NK-92 (cell line): ENCODE results near the gene CTSA.

Source experiments
- DNase-seq: peaks from one replicate; lab custom pipeline; 2025; ENCODE audit not compliant: unreplicated experiment; lab: John Stamatoyannopoulos, UW

Gene CTSA

DNA sequence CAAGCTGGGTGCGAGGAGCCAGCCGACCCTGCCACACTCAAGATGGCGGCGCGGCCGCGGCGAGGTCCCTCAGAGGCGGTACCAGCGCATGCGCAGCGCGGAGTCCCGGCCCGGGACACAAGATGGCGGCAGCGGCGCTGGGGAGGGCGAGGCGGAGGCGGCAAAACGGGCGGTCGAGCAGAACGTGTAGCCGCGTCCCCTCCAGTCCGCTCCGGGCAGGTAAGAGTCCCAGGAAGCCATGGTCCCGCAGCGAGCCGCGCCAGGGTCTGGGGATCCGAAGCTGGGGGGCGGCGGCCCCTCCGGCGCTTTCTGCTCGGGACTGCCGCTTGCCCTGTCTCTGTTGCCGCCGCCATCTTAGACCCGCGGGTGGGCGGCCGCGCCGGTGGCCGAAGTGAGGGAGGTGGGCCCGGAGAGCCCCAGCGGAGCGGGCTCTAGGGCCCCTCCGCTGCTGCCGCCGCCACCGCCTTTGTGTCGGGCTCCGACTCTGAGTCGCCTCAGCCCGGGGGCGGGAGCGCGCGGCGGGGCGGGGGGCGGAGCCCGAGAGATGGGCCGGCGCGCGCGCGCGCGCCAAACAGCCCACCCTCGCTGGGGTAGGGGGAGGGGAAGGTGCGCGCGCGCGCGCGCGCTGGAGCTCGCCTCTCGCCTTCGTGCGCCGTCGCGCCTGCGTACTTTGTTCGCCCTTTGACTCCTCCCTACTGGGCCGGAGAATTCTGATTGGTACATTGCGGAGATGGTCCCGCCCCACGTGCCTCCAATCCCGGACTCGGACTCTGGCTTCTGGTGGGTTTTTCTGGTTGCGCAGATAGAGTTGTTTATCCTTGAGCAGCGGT is 43.7 kb downstream of the CTSA start, which contains the start of gene PCIF1:
Gene PCIF1 (plus strand): TSS at position 98 of the 830 bp plus-strand sequence. CDS start 4,317 bp downstream, outside the sequence.
- DNase-seq = peak; percentile 69

DNA sequence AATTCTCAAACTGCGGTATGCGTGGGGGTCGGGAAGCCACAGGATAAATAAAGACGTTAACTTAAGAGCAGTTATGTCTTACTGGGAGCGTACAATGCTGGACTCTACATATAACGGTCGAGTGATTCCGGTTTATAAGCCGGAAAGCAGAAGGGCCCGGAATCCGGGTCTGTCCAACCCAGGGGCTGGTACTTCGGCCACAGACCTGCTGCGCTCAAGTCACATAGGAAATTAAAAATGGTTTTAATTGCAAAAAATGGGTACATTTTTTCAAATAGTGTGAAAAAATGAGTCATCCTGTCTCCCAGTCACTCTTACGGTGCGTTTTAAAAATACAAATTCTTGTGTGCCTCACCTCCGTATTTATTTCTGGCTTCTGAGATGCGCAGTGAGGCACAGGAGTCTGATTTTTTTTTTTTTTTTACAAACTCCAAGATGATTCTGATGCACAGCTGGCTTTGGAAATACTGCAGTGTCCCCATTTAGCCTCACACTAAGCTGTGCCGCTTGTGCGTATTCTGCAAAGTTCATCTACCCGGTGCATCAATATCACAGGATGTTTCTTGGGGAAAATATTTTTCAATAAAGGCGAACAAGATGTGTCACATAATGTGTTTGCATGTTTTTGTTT is 44.4 kb downstream of the CTSA start:
- no peak for DNase-seq

DNA sequence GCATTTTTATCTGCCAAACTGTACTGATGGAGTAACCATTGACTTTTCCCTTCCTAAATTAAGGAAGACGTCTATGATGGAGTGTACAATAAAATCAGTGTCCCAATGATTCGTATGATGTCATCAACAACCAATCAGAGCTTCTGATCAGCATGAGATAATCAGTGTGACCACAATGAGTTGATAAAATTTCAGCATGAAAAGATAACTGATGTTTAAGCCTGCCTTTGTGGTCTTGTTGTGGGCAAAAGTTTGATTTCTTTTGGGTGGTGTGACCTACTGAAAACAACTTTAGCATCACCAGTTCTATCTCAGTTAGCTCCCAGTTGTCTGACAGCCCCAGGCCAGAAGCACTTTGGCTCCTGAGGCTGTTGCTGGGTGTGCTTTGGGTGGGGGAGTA is 46.6 kb downstream of the CTSA start:
- DNase-seq = no peak

DNA sequence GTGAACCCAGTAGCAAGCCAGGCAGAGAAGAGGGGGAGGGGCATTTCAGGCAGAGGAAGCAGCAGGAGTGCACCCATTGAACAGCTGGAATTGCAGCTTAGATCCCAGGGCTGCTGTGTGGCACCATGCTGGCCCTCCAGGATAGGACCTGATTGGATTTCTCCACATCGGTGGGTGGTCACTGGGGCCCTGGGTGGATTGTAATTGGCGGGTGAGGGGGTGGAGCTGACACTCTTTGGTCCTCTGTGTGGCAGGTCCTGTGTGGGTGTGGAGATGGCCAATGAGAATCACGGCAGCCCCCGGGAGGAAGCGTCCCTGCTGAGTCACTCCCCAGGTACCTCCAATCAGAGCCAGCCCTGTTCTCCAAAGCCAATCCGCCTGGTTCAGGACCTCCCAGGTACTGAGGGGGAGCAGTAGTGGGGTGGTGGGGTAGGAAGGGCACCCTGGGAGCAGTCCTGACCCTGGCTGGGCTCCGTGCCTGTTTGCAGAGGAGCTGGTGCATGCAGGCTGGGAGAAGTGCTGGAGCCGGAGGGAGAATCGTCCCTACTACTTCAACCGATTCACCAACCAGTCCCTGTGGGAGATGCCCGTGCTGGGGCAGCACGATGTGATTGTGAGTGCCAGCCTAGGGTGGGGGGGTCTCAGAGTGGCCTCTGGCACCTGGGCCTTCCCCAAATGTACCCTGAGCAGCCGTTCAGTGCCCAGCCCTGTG is 47.7 kb downstream of the CTSA start:
- DNase-seq = no peak

DNA sequence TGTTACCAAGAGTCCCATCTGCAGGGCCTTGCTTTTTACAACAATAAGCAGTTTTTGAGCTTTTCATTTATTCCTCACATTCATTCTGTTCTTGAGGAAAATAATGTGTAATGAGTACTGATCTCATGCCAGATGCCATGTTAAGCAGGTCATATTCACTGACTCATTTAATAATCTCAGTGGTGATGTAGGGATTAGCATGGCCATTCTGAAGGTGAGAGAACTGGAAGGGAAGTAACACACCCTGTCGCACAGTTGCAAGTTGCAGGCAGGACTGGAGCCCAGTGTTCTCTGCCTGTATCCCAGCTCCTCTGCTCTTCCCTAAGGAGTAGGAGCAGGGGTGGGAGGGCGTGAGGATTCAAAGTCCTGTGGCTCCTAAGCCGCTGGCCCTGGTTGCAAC is 48.9 kb downstream of the CTSA start:
- no peak for DNase-seq

- DNase-seq = no peak
These were observed 49.3 kb downstream of the CTSA start for GRCh38 chr20:45940469-45940868.

DNA sequence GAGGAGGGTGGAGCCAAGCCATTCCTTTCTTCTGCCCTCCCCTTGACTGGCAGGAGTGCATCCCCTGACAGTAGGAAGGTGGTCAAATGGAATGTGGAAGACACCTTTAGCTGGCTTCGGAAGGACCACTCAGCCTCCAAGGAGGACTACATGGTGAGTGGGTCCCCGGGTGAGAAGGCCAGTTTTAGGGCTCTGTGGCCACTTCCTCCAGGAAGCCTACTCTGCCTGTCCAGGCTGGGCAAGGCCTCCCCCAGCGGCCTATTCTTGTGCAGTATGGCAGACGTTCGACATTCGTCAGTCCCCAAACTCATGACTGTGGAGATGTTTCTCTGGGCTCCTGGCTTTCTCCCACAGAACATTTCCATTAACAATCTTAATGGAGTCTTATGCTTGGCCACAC is 52.5 kb downstream of the CTSA start:
- DNase-seq = no peak

GRCh38 chr20:45944151-45944964 is 53.2 kb downstream of the CTSA start:
- DNase-seq = no peak

GRCh38 chr20:45944965-45945677 is 54.0 kb downstream of the CTSA start:
- DNase-seq = no peak

DNA sequence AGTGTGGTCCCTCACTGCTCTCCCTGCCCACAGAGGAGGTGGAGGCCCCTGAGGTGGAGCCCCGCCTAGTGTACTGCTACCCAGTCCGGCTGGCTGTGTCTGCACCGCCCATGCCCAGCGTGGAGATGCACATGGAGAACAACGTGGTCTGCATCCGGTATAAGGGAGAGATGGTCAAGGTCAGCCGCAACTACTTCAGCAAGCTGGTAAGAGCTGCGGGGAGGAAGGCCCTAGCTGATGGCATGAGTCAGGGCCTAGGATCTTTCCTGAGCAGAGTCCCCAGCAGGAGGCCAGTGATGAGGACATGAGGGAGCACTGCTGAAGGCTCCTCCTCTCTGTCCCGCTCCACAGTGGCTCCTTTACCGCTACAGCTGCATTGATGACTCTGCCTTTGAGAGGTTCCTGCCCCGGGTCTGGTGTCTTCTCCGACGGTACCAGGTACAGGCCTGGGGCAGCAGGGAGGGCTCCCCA is 54.6 kb downstream of the CTSA start:
- no peak for DNase-seq

GRCh38 chr20:45946149-45946970 is 55.2 kb downstream of the CTSA start:
- no peak for DNase-seq

DNA sequence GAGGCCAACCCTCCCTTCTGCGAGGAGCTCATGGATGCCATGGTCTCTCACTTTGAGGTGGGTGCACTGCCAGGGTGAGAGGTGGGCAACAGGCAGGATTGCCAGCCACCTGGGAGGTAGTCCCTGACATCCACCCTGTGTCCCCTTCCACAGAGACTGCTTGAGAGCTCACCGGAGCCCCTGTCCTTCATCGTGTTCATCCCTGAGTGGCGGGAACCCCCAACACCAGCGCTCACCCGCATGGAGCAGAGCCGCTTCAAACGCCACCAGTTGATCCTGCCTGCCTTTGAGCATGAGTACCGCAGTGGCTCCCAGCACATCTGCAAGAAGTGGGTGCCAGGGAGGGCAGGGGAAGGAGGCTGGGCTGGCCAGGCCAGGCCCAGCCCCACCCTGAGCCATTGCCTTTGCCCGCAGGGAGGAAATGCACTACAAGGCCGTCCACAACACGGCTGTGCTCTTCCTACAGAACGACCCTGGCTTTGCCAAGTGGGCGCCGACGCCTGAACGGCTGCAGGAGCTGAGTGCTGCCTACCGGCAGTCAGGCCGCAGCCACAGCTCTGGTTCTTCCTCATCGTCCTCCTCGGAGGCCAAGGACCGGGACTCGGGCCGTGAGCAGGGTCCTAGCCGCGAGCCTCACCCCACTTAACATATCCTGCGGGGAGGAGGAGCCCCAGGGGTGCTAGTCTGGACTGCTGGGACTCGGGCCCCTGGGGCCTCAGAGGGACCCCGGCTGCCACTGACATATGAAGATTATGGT is 56.2 kb downstream of the CTSA start:
- no peak for DNase-seq

- DNase-seq = no peak
These were observed 57.2 kb downstream of the CTSA start for GRCh38 chr20:45948261-45948733.
